CD4-positive, alpha-beta T cell treated with Interleukin-4 for 1 hour (primary cell): ENCODE results near the gene SYMPK.
"Not testable (repeated sequence)": the region's sequence is repeated elsewhere in the genome, so short reads cannot be mapped to it uniquely, and the experiment has no call there.

Experiments used
- DNase-seq, 2 donors: peaks; one replicate each; pipeline ENCODE4 v3.0.0-alpha.2; 2020 to 2022

Gene SYMPK

DNA sequence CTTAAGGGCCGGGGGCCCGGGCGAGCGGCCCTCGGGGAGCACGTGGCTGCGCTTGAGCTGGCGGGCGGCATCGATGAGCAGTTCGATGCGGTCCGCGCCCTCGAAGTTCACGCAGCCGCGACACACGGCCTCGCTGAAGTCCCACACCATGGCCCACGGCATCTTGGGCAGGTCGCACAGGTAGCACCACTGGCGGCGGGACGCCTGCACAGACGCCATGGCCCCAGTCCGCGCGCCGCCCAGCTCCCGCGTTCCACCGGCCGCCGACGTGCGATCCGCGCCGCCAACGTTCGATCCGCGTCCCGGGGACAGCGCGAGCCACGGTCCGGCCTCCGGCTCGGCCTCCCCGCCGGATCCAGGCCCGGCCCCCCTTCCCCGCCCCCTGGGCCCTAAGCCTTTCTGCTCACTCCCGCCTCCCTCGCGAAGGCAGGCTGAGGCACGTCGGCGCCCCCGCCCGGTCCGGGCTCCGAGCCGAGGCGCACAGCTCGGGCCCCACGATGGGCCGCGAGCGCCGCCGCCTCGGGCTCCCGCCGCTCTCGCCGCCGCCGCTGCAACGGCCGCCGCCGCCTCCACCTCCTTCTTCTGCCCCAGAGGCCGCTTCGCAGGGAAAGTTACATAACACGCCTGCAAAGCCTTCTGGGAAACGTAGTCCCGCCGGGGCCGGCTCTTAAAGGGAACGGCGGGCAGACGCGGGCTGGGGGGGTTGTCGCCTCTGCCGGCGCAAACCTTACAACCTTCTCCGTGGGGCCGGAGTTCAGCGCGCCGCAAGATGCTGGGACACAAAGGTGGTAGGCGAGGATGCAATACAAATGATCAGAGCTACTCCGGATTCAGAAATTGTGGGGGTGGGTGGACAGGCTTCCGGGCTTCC lies 22.8 kb upstream of the SYMPK start, which contains the start of gene IRF2BP1:
Gene IRF2BP1 (minus strand): TSS at position 586 of the 871 bp plus-strand sequence. CDS start 367 bp downstream, at position 219.
- peak; percentile 92 to 93 for DNase-seq

DNA sequence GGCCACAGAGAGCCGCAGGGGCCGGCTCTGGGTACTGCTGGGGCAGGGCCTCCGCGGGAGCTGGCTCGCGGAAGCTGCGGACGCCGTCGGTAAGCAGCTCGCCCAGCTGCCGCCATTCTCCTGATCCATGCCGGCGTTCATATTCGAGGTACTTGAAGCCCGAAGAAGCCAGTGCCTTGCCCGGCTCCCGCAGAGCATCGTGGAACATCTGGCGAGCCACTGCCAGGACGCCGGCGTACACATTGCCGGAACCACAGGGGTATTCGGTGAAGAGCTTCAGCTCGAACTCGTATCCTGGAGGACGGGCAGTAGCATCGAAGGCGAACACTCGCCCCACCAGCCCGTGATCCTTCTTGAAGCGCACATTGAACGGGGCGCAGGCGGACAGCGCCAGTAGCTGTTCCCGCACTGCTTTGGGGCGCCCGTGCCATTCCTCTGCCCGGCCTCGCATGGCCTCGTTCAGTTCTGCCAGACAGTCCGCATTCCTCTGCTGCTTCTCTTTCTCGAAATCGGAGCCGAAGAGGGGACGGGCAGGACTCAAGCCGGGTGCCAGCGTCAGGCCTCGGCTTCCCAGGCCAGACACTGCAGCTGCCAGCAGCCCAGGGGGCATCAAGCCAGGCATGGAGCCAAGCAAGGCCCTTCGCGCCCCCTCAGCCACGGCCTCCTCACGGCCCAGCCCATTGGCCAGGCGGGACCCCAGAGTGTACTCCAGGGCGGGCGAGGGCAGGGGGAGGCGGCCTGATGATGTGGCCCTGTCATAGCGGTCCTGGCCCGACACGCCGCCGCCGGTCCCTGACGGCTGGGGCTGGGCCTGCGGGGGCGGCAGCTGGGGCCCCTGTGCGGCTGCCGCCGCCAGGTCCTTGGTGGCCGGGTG lies 22.0 kb upstream of the SYMPK start:
- no peak for DNase-seq

DNA sequence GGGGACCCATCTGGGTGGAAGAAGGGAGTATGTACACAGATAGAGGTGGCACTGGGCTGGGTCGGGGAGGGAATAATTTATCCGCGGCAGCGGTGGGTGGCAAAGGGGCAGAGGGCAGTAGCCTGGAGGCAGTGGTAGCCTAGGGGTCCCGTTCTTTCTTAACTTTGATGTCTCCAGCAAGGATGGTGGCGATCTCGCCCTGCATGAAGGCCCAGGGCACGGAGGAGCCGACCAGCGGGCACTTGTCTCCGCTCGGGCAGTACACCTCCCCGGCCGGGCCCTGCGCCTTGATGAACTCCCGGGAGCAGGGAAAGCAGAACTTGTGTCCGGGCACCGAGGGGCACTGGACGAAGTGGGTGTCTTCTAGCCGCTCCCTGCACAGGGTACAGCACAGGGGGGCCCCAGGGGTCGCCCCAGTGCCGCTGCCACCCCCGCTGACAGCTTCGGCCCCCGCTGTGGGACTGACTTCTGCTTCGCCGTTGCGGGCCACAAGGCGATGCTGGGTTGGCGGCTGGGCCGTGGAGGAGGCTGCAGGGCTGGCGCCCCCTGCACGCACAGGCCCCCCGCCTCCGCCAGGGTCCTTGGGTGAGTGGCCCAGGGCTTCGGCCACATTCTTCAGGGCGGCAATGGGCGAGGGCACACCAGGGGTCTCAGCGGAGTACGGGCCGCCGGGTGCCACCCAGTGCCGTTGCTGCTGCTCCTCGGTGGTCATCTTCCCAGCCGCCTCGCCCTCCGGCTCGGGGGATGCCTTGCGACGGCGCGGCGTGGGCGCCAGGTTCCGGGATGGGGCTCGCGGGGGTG lies 21.1 kb upstream of the SYMPK start:
- DNase-seq, result no peak

DNA sequence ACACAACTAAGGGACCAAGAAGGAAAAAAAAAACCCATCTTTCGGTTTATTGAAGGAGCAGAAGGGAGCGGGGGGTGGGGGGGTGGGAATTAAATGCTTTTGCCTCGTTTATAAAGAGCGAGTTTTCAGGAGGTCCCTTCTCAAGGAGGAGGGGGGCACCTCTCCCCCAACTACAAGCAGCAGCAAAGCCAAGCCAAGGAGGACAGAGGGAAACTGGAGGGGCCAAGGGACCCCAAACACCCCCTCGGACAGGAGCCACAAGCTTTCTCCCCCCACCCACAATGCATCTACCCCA lies 20.6 kb upstream of the SYMPK start:
- DNase-seq, result no peak

DNA sequence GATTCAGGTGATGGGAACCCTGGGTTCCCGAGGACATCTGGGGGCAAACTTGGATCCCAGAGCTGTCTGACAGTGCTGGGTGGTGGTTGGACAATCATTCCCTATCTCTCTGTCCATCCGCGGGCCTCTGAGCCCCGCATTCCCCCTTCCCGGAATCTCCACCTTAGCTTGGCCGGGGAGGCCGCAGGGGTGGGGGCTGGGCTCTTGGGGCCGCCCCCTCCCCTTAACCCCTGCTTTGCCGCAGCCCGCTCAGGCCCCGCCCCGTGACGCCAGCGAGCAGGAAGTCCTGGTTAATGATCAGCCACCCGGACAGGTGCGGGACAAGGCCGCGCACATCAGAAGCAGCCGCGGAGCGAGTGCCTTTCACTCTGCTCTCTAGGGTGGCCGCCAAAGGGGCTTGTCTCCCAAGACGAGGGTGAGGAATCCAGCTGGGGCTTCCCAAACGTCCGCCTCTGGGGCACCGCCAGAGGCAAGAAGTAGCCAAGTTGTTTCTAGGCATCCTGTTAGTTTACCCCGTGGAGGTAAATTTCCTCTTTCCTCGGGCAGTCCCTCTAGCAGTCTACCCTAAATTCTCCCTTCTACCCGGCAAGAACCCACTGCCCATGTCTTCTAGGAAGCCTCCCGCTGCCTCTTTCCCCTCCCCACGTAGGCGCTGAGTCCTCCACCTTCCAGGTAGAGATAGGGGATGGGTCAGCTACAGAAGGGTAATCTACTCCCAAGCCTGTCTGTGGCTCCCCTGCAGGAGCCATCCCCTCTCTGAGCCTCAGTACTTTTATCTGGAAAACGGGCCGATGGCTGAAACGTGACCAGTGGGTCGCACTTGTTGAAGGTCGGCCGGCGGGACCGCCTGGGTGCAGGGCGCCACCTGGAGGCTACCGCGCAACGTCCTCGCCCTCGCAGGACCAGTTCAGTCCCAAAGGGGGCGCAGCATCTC lies 20.0 kb upstream of the SYMPK start:
- peak; percentile 86 to 88 for DNase-seq

DNA sequence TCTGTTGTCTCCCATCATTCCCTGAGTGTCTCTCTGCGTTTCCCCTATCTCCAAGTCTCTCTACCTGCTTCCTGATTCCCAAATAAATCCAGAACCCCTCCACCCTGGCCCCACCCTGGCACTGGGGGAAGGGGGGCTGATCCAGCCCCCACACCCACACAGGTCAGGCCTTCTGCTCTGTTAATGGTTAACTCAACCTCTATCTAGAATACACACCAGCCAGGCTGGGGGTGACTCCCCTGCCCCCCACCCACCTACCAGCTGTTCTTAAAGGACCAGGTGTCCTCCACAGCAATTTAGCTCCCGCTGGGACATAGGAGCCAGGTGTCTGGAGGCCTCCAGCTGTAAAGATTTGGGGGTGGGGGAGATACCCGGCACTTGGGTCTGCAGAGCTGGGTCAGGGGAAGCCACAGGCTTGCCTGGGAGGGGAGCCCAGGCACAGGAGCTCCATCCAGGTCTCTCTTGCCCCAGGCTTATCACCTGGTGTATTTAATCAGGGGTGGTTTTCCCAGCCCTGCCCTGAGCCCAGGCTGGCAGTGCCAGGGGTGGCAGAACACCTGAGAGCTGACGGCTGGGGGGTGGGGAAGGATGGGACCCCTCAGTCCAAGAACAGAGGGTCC lies 19.1 kb upstream of the SYMPK start:
- DNase-seq, result no peak

DNA sequence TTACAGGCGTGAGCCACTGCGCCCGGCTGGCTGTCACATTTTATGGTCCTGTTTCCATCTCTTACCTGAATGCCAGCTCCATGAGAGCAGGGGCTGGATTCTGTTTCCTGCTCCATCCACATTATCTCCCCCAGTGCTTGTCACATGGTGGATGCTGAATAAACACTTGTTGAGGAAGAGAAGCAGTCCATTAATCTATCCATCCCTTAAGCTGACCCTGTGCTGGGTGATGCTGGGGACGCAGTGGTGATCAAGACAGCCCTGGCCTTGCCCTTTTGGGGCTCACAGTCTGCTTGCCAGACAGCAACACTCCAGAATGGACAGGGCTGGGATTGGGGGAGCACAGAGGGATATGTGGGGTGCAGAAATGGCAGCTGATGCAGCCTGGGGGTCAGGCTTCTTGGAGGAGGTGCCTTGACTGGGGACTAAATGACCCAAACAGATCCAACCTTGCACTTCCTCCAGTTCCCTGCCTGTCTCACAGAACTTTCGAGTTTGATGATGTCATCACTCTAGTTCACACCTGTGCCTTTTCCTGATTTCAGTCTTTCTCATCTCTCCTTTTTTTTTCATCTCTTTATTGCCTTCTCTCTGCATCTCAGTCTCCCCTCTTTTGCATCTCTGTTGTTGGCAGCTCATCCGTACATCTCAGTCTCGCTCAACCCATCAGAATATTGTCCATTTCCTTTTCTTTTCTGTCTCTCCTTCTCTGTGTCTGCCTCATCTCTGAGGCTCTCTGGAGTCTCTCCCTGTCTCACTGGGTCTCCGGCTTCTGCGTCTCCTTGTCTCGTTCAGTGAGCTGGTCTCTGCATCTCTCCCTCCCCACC lies 18.3 kb upstream of the SYMPK start:
- DNase-seq, result no peak

DNA sequence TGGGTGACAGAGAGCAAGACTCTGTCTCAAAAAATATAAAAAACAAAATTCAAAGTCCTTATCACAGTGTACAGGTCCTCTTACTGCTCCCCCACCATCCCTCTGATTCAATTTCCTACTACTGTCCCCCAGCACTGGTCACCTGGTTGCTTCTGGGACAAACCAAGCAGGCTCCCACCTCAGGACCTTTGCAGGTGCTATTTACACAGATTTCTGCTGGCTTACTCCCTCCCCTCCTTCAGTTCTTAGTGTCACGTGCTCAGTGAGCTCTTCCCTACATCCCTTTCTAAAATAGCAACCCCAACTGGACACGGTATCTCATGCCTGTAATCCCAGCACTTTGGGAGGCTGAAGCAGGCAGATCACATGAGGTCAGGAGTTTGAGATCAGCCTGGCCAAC lies 17.0 kb upstream of the SYMPK start:
- DNase-seq, result no peak

DNA sequence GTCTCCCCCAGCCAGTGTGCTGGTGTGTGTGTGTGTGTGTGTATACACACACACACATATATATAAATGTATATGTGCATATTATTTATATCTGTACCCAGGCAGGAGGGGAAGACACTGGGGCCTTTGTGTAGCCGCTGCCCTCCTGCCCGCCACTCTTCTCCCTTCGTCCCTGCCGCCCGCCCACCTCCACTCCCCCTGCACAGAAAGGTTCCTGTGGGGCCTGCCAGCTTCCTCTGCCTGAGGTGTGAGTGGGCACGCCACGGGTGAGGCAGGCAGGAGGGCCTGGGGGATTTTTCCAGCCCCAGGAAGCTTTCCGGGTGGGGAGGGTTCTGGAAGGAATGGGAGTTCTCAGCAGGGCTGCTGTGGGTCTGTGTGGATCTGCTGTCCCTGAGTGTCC lies 16.1 kb upstream of the SYMPK start:
- DNase-seq, result no peak

DNA sequence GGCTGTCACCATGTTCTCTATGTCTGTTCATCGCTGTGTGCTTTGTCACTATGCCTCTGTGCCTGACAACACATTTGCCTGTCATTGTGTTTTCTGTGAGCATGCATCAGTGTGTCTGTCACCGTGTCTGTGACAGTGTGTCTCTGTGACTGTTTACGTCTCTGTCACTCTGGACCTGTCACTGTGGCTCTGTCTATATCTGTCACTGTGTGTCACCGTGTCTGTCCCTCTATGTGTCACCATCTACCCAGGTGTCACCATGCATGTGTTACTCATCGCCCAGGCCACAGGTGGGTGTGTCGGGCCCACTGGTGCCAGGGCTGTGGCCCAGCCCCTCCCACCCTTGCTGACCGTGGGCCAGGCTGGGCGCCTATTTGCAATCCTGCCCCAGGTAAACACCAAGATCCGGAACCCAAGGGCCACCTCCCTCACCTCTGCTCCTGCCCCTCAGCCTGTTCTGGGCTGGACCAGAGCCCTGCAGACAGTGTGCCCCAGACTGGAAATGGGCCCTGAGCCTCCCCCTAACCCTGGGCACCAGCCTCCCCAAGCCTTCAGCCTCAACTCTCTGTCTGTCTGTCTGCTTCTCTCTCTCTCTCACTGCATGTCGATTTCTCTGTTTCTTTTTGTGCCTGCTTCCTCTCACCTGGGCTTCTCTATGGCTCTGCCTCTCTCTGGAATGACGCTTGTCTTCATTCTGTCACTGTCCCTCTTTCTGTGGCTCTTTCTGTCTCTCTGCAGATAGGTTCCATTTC lies 15.3 kb upstream of the SYMPK start:
- DNase-seq, result no peak

DNA sequence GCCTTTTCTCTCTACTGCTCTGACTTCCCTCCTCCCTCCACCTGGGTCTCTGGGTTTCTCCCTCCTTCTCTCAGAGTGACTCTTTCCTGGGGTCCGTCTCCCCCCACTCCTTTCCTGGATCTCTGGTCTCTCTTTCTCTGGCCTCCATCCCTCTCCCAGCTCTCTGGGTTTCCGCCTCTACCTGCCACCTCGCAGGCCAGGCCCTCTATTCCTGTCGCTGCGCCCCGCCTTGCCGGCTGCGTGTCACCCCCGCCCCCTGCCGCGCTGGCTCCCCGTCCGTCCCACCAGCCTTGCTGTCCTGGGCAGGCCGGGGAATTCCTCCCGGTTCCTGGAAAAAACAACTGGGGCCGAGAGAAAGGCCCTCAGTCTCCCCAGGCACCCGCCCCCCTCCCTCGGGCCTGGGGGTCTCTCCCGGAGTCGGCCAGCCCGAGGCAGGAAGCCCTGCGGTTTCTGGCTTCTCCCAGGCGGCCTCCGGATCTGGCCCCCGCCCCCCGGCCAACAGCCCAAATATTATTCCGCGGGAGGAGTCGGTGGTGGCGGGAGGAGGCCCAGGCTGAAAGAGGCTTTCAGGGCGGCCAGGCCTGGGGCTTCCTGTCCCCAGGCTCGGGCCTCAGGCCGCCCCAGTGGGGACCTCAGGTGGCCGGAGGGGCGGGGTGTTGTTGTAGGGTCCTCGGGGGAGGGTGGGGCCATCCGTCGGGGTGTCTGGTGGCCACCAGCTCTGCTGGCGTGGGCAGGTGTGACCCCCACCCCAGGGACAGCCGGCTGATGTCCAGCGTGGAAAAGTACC lies 13.7 kb upstream of the SYMPK start:
- peak in 1 of 2 donors; percentile 8 for DNase-seq

DNA sequence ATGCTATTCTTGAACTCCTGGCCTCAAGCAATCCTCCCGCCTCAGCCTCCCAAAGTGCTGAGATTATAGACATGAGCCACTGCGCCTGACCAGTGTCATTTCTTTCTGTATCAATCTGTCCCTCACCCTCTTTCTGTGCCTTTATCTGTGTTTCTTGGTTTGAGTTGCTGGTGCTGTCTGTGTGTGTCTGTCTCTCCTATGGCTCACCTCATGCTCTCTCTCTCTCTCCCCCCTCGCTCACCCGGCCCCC lies 13.1 kb upstream of the SYMPK start:
- no peak for DNase-seq

DNA sequence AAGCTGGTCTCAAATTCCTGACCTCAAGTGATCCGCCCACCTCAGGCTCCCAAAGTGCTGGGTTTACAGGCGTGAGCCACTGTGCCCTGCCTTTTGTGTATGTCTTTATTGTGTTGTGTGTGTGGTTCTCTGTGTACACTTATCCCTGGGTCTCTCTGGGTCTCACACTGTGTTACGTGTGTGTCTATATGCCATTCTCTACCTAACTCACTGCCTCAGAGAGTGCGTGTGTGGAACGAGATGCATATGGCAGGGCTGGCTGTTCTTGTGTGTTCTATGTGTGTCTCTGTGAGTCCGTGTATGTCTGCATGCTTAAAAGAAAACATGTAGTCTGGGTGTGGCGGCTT lies 11.6 kb upstream of the SYMPK start:
- no peak for DNase-seq

DNA sequence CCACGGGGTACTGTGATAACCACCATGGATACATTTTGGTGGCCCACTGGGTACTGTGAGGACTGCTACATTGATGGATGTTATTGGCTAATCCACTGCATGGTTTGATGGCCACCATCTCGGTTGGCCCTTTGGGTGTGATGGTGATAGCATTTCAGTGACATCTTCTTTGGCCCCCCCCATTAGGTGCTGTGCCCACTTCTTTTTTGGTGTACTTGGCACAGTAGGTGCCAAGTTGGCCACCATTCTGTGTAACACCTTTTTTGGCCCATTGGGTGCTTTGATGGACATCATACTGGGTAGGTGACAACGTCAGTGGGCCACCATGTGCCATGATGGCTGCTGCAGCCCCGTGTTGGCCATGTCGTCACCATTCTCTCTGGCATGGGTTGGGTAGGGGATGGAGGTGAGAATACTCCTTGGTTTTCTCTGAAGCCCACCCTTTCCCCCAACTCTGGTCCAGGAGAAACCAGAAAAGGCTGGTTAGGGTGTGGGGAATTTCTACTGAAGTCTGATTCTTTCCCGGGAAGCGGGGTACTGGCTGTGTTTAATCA lies 10.3 kb upstream of the SYMPK start:
- no peak for DNase-seq

DNA sequence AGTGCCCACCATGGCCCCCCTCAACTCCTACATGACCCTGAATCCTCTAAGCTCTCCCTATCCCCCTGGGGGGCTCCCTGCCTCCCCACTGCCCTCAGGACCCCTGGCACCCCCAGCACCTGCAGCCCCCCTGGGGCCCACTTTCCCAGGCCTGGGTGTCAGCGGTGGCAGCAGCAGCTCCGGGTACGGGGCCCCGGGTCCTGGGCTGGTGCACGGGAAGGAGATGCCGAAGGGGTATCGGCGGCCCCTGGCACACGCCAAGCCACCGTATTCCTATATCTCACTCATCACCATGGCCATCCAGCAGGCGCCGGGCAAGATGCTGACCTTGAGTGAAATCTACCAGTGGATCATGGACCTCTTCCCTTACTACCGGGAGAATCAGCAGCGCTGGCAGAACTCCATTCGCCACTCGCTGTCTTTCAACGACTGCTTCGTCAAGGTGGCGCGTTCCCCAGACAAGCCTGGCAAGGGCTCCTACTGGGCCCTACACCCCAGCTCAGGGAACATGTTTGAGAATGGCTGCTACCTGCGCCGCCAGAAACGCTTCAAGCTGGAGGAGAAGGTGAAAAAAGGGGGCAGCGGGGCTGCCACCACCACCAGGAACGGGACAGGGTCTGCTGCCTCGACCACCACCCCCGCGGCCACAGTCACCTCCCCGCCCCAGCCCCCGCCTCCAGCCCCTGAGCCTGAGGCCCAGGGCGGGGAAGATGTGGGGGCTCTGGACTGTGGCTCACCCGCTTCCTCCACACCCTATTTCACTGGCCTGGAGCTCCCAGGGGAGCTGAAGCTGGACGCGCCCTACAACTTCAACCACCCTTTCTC lies 9.4 kb upstream of the SYMPK start:
- DNase-seq, result no peak

DNA sequence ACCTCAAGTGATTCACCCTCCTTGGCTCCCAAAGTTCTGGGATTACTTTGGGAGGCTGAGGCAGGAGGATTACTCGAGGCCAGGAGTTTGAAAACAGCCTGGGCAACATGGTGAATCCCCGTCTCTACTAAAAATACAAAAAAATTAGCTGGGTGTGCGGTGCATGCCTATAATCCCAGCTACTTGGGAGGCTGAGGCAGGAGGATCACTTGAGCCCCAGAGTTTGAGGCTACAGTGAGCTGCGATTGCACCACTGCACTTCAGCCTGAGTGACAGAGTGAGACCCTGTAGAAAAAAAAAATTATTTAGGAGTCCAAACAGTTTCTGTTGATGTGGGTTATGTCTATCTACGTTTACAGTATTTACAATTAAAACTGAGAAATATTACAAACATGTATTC lies 7.9 kb upstream of the SYMPK start:
- no peak for DNase-seq

DNA sequence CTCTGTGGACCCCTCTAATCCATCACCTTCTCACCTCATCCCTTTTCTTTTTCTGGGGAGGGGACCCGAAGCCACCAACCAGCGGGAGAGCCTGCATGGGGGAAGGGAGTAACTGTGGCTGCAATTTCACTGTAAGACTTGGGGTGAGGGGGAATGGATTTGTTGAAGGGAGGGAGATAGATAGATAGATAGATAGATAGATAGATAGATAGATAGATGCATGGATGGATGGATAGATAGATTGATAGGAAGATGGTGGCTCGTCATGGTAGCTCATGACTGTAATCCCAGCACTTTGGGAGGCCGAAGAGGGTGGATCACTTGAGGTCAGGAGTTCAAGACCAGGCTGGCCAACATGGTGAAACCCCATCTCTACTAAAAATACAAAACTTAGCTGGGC lies 4.3 kb upstream of the SYMPK start:
- DNase-seq, result not testable (repeated sequence)
